Small intestine (tissue), 7 donors: ENCODE measurements around the gene ANKRD44. TPM values are rescaled to one million over a fixed set of nuclear protein-coding genes. Genes with fewer than 3 reads are reported as not detected.

ENCODE experiments used
- DNase-seq, 2 donors: peaks; one replicate each; pipeline versions ENCODE4 v3.0.0 to v3.0.0-alpha.2; 2013
- FAIRE-seq: peaks from 2 replicates; lab custom pipeline; 2012; peaks lifted over from hg19 to GRCh38; lab: Jason Lieb, UNC
- H3K27ac ChIP-seq, 3 donors: one replicate each; pipeline ENCODE4 v1.5.1; 2013; ENCODE audit warnings: low read length in 2 of 3, mild to moderate bottlenecking in 2 of 3, control low read depth in 1 of 3, inconsistent platforms in 1 of 3, low read depth in 1 of 3, moderate library complexity in 1 of 3
- H3K27me3 ChIP-seq, 3 donors: one replicate each; pipeline ENCODE4 v1.6.1; 2013; ENCODE audit warnings: low read length in 3 of 3, inconsistent platforms in 1 of 3; ENCODE audit not compliant: control insufficient read depth in 3 of 3, insufficient read depth in 3 of 3
- H3K36me3 ChIP-seq, 3 donors: one replicate each; pipeline ENCODE4 v1.6.1; 2013; ENCODE audit warnings: low read length in 3 of 3, inconsistent platforms in 1 of 3, low read depth in 1 of 3, mild to moderate bottlenecking in 1 of 3, moderate library complexity in 1 of 3; ENCODE audit not compliant: control insufficient read depth in 3 of 3, insufficient read depth in 2 of 3
- H3K4me1 ChIP-seq, 3 donors: one replicate each; pipeline ENCODE4 v1.6.1; 2013; ENCODE audit warnings: low read length in 2 of 3, inconsistent platforms in 1 of 3, low read depth in 1 of 3, mild to moderate bottlenecking in 1 of 3, moderate library complexity in 1 of 3; ENCODE audit not compliant: control insufficient read depth in 3 of 3, insufficient read depth in 2 of 3
- H3K4me3 ChIP-seq, 3 donors: one replicate each; pipeline ENCODE4 v1.5.1; 2013; ENCODE audit warnings: low read length in 3 of 3, control low read depth in 1 of 3, inconsistent platforms in 1 of 3, low read depth in 1 of 3, mild to moderate bottlenecking in 1 of 3, moderate library complexity in 1 of 3
- H3K9me3 ChIP-seq, 2 donors: one replicate each; pipeline ENCODE4 v1.6.1; 2013; ENCODE audit warnings: low read depth in 1 of 2, low read length in 1 of 2; ENCODE audit not compliant: control insufficient read depth in 2 of 2, insufficient read depth in 1 of 2
- WGBS, 3 donors: extraction: QIAGEN DNeasy Blood & Tissue Kit; methylation state at CpG; one replicate each; pipeline ENCODE4 v1.1.7; 2013; 5-methylcytosine and 5-hydroxymethylcytosine counted together
- polyA plus RNA-seq, 4 donors: library from polyadenylated mRNA; stranded (reverse) in 3 of 4; unstranded in 1 of 4; fragments of 200-250 nt in 3 of 4; fragments of 120-200 nt in 1 of 4; gene quantifications; one replicate each; pipeline versions ENCODE4 v1.2.1 to v1.2.3, GENCODE V29; 2013
- donor health status: healthy with polysubstance abuse.
- donor health status: control.
- donor health status: control.
- donor health status: Bipolar disorder and iron deficiency.
- donor health status: healthy.

Gene ANKRD44
- polyA plus RNA-seq, 4 donors, result 0.89 to 5.2 (median 1.7) TPM

GRCh38 chr2:197310987-197311420 is 424 bp upstream of the ANKRD44 start:
- H3K4me3 ChIP-seq, result peak overlapping the region; percentile 45 to 88 (median 80)
- H3K9me3 ChIP-seq, result no peaks in the 10 kb centered on the region
- peaks cover 0 to 3% (median 0%) of the 10 kb centered on the region in 3 donors for H3K36me3 ChIP-seq
- WGBS, 3 donors, result 0 to 3% (median 1%) methylated on average over 9 to 22 of the region's 22 CpGs
- DNase-seq, result no peak
- FAIRE-seq, result no peak
- peaks cover 3 to 7% (median 3%) of the 10 kb centered on the region in 3 donors for H3K4me1 ChIP-seq
- H3K27ac ChIP-seq, result peak overlapping the region in 1 of 3 donors; percentile 84
- peaks cover 0 to 20% (median 0%) of the 10 kb centered on the region in 3 donors for H3K27me3 ChIP-seq

- peaks cover 3 to 7% (median 3%) of the 10 kb centered on the region in 3 donors for H3K4me1 ChIP-seq
- FAIRE-seq (no peak), DNase-seq (peak; percentile 38 to 46)
- no peaks in the 10 kb centered on the region for H3K9me3 ChIP-seq
- 1 to 3% (median 2%) methylated on average over 28 to 30 of the region's 30 CpGs for WGBS, 3 donors
- peaks cover 0 to 20% (median 0%) of the 10 kb centered on the region in 3 donors for H3K27me3 ChIP-seq
- H3K36me3 ChIP-seq, result peaks cover 0 to 3% (median 0%) of the 10 kb centered on the region in 3 donors
- peak overlapping the region; percentile 36 to 97 (median 73) for H3K27ac ChIP-seq
- H3K4me3 ChIP-seq, result peak overlapping the region; percentile 68 to 88 (median 80)
Observed at GRCh38 chr2:197309691-197310231, 819 bp downstream of the ANKRD44 start.

GRCh38 chr2:197308996-197309690 is 1.4 kb downstream of the ANKRD44 start:
- no peak for FAIRE-seq
- Histone ChIP-seq H3K9me3 (no peaks in the 10 kb centered on the region), H3K27me3 (peaks cover 0 to 20% (median 0%) of the 10 kb centered on the region in 3 donors), H3K4me1 (peaks cover 3 to 7% (median 3%) of the 10 kb centered on the region in 3 donors), H3K27ac (peak overlapping the region; percentile 36 to 97 (median 73)), H3K4me3 (peak overlapping the region; percentile 68 to 88 (median 80)), H3K36me3 (peaks cover 0 to 3% (median 0%) of the 10 kb centered on the region in 3 donors)
- DNase-seq, result no peak
- WGBS, 3 donors, result 47 to 71% (median 51%) methylated on average over 8 of the region's 8 CpGs

DNA sequence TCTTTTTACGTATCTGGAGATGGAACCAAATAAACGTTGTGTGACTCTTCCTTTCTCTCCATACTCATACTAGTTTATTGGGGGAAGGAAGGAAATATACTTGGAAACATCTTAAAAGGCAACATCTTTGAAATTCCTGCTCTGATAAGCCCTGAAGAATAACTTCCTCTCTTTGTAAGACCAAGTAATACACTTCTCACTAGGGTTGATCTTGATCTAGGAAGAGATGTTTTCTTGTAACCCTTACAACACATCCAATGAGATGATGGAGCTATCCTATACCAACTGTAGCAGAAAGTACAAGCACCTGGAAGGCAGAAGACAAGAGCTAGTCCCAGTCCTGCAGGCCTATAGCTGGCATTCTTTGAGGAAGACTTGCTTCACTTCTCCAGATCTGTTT is 2.0 kb downstream of the ANKRD44 start:
- peaks cover 0 to 3% (median 0%) of the 10 kb centered on the region in 3 donors for H3K36me3 ChIP-seq

DNA sequence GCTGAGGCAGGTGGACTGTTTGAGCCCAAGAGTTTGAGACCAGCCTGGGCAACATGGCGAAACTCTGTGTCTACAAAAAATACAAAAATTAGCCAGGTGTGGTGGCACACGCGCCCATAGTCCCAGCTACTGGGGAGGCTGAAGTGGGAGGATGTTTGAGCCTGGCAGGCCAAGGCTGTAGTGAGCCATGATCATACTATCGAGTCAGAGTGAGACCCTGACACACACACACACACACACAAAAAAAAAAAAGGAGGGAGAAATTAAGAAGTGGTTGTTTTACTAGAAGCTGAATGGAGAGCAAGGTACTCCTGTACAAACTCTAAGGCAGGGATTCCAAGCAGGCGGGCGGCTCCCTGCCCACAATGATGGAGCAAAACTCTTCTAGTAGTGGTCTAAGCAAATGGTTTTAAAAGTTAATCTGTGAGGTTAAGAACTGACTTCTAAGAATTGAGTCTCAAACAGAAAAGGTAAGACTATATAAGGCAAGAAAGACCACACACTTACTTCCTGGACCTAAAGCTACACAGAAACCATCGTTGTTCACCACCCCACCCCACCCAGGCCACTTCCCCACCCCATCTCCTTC is 2.6 kb downstream of the ANKRD44 start:
- WGBS, 3 donors, result 71 to 83% (median 72%) methylated on average over 7 of the region's 7 CpGs

More for the DNA sequence above, 2.0 kb downstream of the ANKRD44 start:
- H3K4me1 ChIP-seq, result peaks cover 3 to 7% (median 3%) of the 10 kb centered on the region in 3 donors
- peaks cover 0 to 16% (median 0%) of the 10 kb centered on the region in 3 donors for H3K27me3 ChIP-seq
- 57 to 70% (median 67%) methylated on average over 2 of the region's 2 CpGs for WGBS, 3 donors
- no peaks in the 10 kb centered on the region for H3K9me3 ChIP-seq
- H3K27ac ChIP-seq, result peak overlapping the region in 2 of 3 donors; percentile 37 to 92
- DNase-seq, result no peak
- FAIRE-seq, result no peak
- H3K4me3 ChIP-seq, result no peak overlapping the region

DNA sequence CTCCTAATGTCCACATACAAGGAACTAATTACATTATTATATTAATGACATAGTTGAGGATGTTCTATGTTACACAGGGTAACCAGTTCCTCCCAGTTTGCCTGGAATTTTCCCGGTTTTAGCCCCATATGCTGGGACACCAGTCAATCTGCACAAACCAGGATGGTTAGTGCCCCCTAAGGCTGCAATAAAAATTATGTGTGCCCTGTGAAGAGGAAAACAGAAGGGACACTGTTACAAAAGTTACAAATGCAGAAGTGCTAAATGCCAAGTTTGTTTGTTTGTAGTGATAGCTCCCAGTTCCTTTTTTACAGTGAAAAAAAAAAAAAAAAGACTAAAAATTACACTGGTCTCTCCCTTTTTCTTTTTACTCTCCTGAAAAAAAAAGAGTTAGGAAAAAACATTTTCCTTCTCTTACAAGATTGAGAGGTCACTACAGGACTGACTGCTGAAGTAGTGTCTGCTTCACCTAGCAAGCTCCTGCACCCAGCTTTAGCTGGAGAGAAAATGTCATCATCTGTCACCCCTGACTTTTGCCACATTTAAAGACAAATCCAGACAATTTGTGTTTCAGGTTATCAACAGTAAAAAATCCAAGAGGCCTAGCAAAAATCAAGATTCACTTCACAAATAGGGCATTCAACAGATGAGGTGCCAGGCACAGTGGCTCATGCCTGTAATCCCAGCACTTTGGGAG is 3.2 kb downstream of the ANKRD44 start:
- Histone ChIP-seq H3K4me1 (peaks cover 3 to 7% (median 3%) of the 10 kb centered on the region in 3 donors), H3K4me3 (no peak overlapping the region), H3K27me3 (peaks cover 0 to 15% (median 0%) of the 10 kb centered on the region in 3 donors), H3K9me3 (no peaks in the 10 kb centered on the region), H3K27ac (peak overlapping the region in 2 of 3 donors; percentile 49 to 85), H3K36me3 (peaks cover 0 to 3% (median 0%) of the 10 kb centered on the region in 3 donors)
- no peak for DNase-seq
- no peak for FAIRE-seq
- WGBS, 3 donors, result 68 to 79% (median 76%) methylated on average over 1 of the region's 1 CpG

More for the DNA sequence above, 2.6 kb downstream of the ANKRD44 start:
- no peak overlapping the region for H3K4me3 ChIP-seq
- H3K27me3 ChIP-seq, result peaks cover 0 to 15% (median 0%) of the 10 kb centered on the region in 3 donors
- H3K36me3 ChIP-seq, result peaks cover 0 to 3% (median 0%) of the 10 kb centered on the region in 3 donors
- DNase-seq (peak in 1 of 2 donors; percentile 53), FAIRE-seq (no peak)
- peaks cover 3 to 7% (median 3%) of the 10 kb centered on the region in 3 donors for H3K4me1 ChIP-seq
- H3K9me3 ChIP-seq, result no peaks in the 10 kb centered on the region
- peak overlapping the region in 2 of 3 donors; percentile 49 to 85 for H3K27ac ChIP-seq

- no peak overlapping the region for H3K4me3 ChIP-seq
- no peaks in the 10 kb centered on the region for H3K9me3 ChIP-seq
- H3K27me3 ChIP-seq, result peaks cover 0 to 15% (median 0%) of the 10 kb centered on the region in 3 donors
- peak overlapping the region in 2 of 3 donors; percentile 59 to 86 for H3K27ac ChIP-seq
- DNase-seq (no peak), FAIRE-seq (no peak)
- 57 to 69% (median 62%) methylated on average over 3 of the region's 3 CpGs for WGBS, 3 donors
- peaks cover 3 to 7% (median 3%) of the 10 kb centered on the region in 3 donors for H3K4me1 ChIP-seq
- peaks cover 0 to 3% (median 0%) of the 10 kb centered on the region in 3 donors for H3K36me3 ChIP-seq
Observed at GRCh38 chr2:197306696-197307040, 3.9 kb downstream of the ANKRD44 start.
